H9 (cell line): ENCODE measurements around the gene AMIGO3. TPM values are rescaled to one million over a fixed set of nuclear protein-coding genes. Genes with fewer than 3 reads are reported as not detected.

Source experiments
- DNase-seq: peaks from one replicate; pipeline ENCODE4 v3.0.0-alpha.2; 2017
- H2AFZ ChIP-seq: one replicate; pipeline ENCODE4 v1.6.1; 2013; ENCODE audit warnings: mild to moderate bottlenecking, low read length, control low read depth, moderate library complexity
- H2AK5ac ChIP-seq: 2 replicates; pipeline ENCODE4 v1.6.1; 2013; ENCODE audit warnings: low read length, control low read depth, mixed read lengths; ENCODE audit not compliant: insufficient read length
- H2BK120ac ChIP-seq: one replicate; pipeline ENCODE4 v1.6.1; 2013; ENCODE audit warnings: low read depth, mild to moderate bottlenecking, low read length, control low read depth, inconsistent platforms; ENCODE audit not compliant: poor library complexity, severe bottlenecking
- H2BK12ac ChIP-seq: 2 replicates; pipeline ENCODE4 v1.6.1; 2013; ENCODE audit warnings: low read length, control low read depth, mixed read lengths, low read depth; ENCODE audit not compliant: insufficient read length
- H2BK15ac ChIP-seq: 2 replicates; pipeline ENCODE4 v1.6.1; 2013; ENCODE audit warnings: low read depth, low read length, control low read depth
- H2BK20ac ChIP-seq: one replicate; pipeline ENCODE4 v1.6.1; 2013; ENCODE audit warnings: low read depth, mild to moderate bottlenecking, low read length, control low read depth, inconsistent platforms; ENCODE audit not compliant: poor library complexity, severe bottlenecking
- H2BK5ac ChIP-seq: 2 replicates; pipeline ENCODE4 v1.6.1; 2013; ENCODE audit warnings: low read length, control low read depth, mixed read lengths; ENCODE audit not compliant: insufficient read length
- H3K14ac ChIP-seq: 2 replicates; pipeline ENCODE4 v1.6.1; 2013; ENCODE audit warnings: low read length, control low read depth; ENCODE audit not compliant: insufficient read depth
- H3K18ac ChIP-seq: 2 replicates; pipeline ENCODE4 v1.6.1; 2013; ENCODE audit warnings: low read depth, mild to moderate bottlenecking, mixed read lengths, low read length, control low read depth; ENCODE audit not compliant: insufficient read length
- H3K23ac ChIP-seq: 2 replicates; pipeline ENCODE4 v1.6.1; 2013; ENCODE audit warnings: low read length, control low read depth, mixed read lengths, low read depth; ENCODE audit not compliant: insufficient read length
- H3K23me2 ChIP-seq: 2 replicates; pipeline ENCODE4 v1.6.1; 2013; ENCODE audit warnings: low read depth, mild to moderate bottlenecking, mixed read lengths, low read length, control low read depth; ENCODE audit not compliant: insufficient read length, poor library complexity, severe bottlenecking
- H3K27ac ChIP-seq: 2 replicates; pipeline ENCODE4 v1.5.1; 2013; ENCODE audit warnings: low read length, control low read depth, mixed read lengths, low read depth; ENCODE audit not compliant: insufficient read length
- H3K27me3 ChIP-seq: 2 replicates; pipeline ENCODE4 v1.6.1; 2013; ENCODE audit warnings: low read length, control low read depth, inconsistent platforms; ENCODE audit not compliant: insufficient read depth
- H3K4ac ChIP-seq: 2 replicates; pipeline ENCODE4 v1.6.1; 2013; ENCODE audit warnings: low read depth, mild to moderate bottlenecking, control low read depth, inconsistent platforms, low read length, moderate library complexity
- H3K4me1 ChIP-seq: 2 replicates; pipeline ENCODE4 v1.6.1; 2013; ENCODE audit warnings: low read length, control low read depth, inconsistent platforms; ENCODE audit not compliant: insufficient read depth
- H3K4me2 ChIP-seq: 2 replicates; pipeline ENCODE4 v1.6.1; 2013; ENCODE audit warnings: low read length, control low read depth, mixed read lengths; ENCODE audit not compliant: insufficient read length, insufficient read depth
- H3K56ac ChIP-seq: 2 replicates; pipeline ENCODE4 v1.6.1; 2013; ENCODE audit warnings: low read depth, mild to moderate bottlenecking, mixed read lengths, low read length, control low read depth; ENCODE audit not compliant: insufficient read length
- H3K79me1 ChIP-seq: 2 replicates; pipeline ENCODE4 v1.6.1; 2013; ENCODE audit warnings: low read depth, mild to moderate bottlenecking, moderate library complexity, low read length, control low read depth, inconsistent platforms; ENCODE audit not compliant: insufficient read depth, poor library complexity, severe bottlenecking
- H3K79me2 ChIP-seq: 2 replicates; pipeline ENCODE4 v1.6.1; 2013; ENCODE audit warnings: low read length, control low read depth, inconsistent platforms; ENCODE audit not compliant: insufficient read depth
- H3K9ac ChIP-seq: 2 replicates; pipeline ENCODE4 v1.6.1; 2013; ENCODE audit warnings: low read length, control low read depth, mixed read lengths; ENCODE audit not compliant: insufficient read length; ENCODE audit errors: extremely low read depth
- H3K9me3 ChIP-seq: one replicate; pipeline ENCODE4 v1.6.1; 2013; ENCODE audit warnings: low read depth, low read length, inconsistent platforms; ENCODE audit not compliant: control insufficient read depth
- H3T11ph ChIP-seq: one replicate; pipeline ENCODE4 v1.6.1; 2013; ENCODE audit warnings: mild to moderate bottlenecking, low read length, control low read depth, inconsistent platforms
- H4K20me1 ChIP-seq: one replicate; pipeline ENCODE4 v1.6.1; 2013; ENCODE audit not compliant: control insufficient read depth, insufficient read length, insufficient read depth
- H4K5ac ChIP-seq: 2 replicates; pipeline ENCODE4 v1.6.1; 2013; ENCODE audit warnings: low read depth, mild to moderate bottlenecking, mixed read lengths, low read length, control low read depth; ENCODE audit not compliant: insufficient read length
- H4K8ac ChIP-seq: replicated peaks from 2 replicates; pipeline ENCODE4 v1.6.1; 2013; ENCODE audit warnings: low read length, control low read depth, mixed read lengths, low read depth; ENCODE audit not compliant: insufficient read length
- H4K91ac ChIP-seq: 2 replicates; pipeline ENCODE4 v1.6.1; 2013; ENCODE audit warnings: low read depth, mild to moderate bottlenecking, moderate library complexity, mixed read lengths, low read length, control low read depth; ENCODE audit not compliant: insufficient read length
- H3K27ac Mint-ChIP-seq, 3 experiments: 2 replicates in 2 of 3; 3 replicates in 1 of 3; pipeline ENCODE4 v1.8.0; 2020 to 2021; ENCODE audit warnings: mixed read lengths in 3 of 3, mild to moderate bottlenecking in 1 of 3, moderate library complexity in 1 of 3
- H3K27me3 Mint-ChIP-seq: 2 replicates; pipeline ENCODE4 v1.8.0; 2021; ENCODE audit warnings: low read depth, mild to moderate bottlenecking, moderate library complexity, mixed read lengths
- H3K36me3 Mint-ChIP-seq, 3 experiments: 2 replicates in 2 of 3; 3 replicates in 1 of 3; pipeline ENCODE4 v1.8.0; 2020 to 2021; ENCODE audit warnings: low read depth in 3 of 3, mixed read lengths in 3 of 3; ENCODE audit not compliant: insufficient read depth in 1 of 3
- H3K4me1 Mint-ChIP-seq, 2 experiments: 2 replicates each; pipeline ENCODE4 v1.8.0; 2020; ENCODE audit warnings: mixed read lengths in 2 of 2
- H3K4me3 Mint-ChIP-seq, 2 experiments: 2 replicates in 1 of 2; 3 replicates in 1 of 2; pipeline ENCODE4 v1.8.0; 2020 to 2021; ENCODE audit warnings: mild to moderate bottlenecking in 2 of 2, mixed read lengths in 2 of 2, moderate library complexity in 1 of 2
- H3K9me3 Mint-ChIP-seq, 2 experiments: 2 replicates in 1 of 2; 3 replicates in 1 of 2; pipeline ENCODE4 v1.8.0; 2020; ENCODE audit warnings: mild to moderate bottlenecking in 2 of 2, mixed read lengths in 2 of 2, moderate library complexity in 1 of 2
- CTCF ChIP-seq: fragments of 200-600 bp; sonication (generic); conservative IDR thresholded peaks from 3 replicates; pipeline ENCODE4 v1.8.0; 2021; ENCODE audit warnings: antibody characterized with exemption, mild to moderate bottlenecking
- whole genome bisulfite sequencing: extraction: QIAGEN DNeasy Blood & Tissue Kit; methylation state at CpG from one replicate; pipeline ENCODE4 v1.1.7; 2013; ENCODE audit warnings: missing lambda C conversion rate, low lambda C conversion rate, mixed read lengths; ENCODE audit not compliant: insufficient read length; ENCODE audit errors: extremely low coverage; 5-methylcytosine and 5-hydroxymethylcytosine counted together
- total RNA-seq: library from RNA; stranded (reverse); gene quantifications from 2 replicates; pipeline ENCODE4 v1.2.1, GENCODE V29; 2021

The AMIGO3 gene
- total RNA-seq, 1 experiment from 2014 or later, result 3.8 TPM

- H3K27ac Mint-ChIP-seq, result peak overlapping the region in 2 of 3 experiments; percentile 6 to 79; a peak in 2 of 7 replicates
- peak; percentile 30; the same call in 1 of the 3 replicates for TF ChIP-seq CTCF
These were observed 51.1 kb downstream of the AMIGO3 start for GRCh38 chr3:49668414-49668797.

More at GRCh38 chr3:49668414-49668797, 51.1 kb downstream of the AMIGO3 start:
- Histone ChIP-seq H3K27me3 (no peaks in the 10 kb centered on the region), H3K23ac (no peak overlapping the region), H3K23me2 (peaks cover 3% of the 10 kb centered on the region), H2AK5ac (no peak overlapping the region), H3K9me3 (no peaks in the 10 kb centered on the region), H3K79me2 (no peaks in the 10 kb centered on the region), H3K9ac (no peak overlapping the region), H3K4me1 (no peaks in the 10 kb centered on the region; the same call in 1 of the 2 replicates), H2BK15ac (no peak overlapping the region), H4K91ac (no peak overlapping the region), H4K8ac (no peak overlapping the region), H4K5ac (no peak overlapping the region), H3K27ac (no peak overlapping the region), H3K14ac (no peak overlapping the region; the same call in 1 of the 2 replicates), H2BK12ac (no peak overlapping the region), H3T11ph (no peak overlapping the region), H2BK5ac (no peak overlapping the region), H2AFZ (no peak overlapping the region), H2BK20ac (no peak overlapping the region), H2BK120ac (no peak overlapping the region), H3K18ac (no peak overlapping the region), H3K56ac (no peak overlapping the region), H3K79me1 (no peaks in the 10 kb centered on the region), H3K4me2 (no peak overlapping the region), H4K20me1 (no peaks in the 10 kb centered on the region), H3K4ac (no peak overlapping the region)
- Mint-ChIP-seq H3K4me3 (no peak overlapping the region), H3K36me3 (no peaks in the 10 kb centered on the region; a peak in 1 of 7 replicates), H3K27me3 (no peaks in the 10 kb centered on the region; the same call in 1 of the 2 replicates), H3K9me3 (no peaks in the 10 kb centered on the region), H3K4me1 (peaks cover 26 to 34% of the 10 kb centered on the region in 2 experiments)
- DNase-seq, result no peak
- no CpG with 5 or more reads among the region's 5 CpGs for WGBS
